Activated CD4-positive, alpha-beta T cell treated with anti-CD3 and anti-CD28 coated beads, Interleukin-2, amount 10 ng/mL, durations not matched to agents 24 days and 14 days (primary cell): ENCODE measurements around the gene CCDC80. TPM values are rescaled to one million over a fixed set of nuclear protein-coding genes. Genes with fewer than 3 reads are reported as not detected.

Experiments
- DNase-seq: peaks from one replicate; pipeline ENCODE4 v3.0.0; 2022
- H3K27ac Mint-ChIP-seq: one replicate; pipeline ENCODE4 v1.8.0; 2022; ENCODE audit warnings: mild to moderate bottlenecking, mixed read lengths
- H3K27me3 Mint-ChIP-seq: one replicate; pipeline ENCODE4 v1.8.0; 2022; ENCODE audit warnings: mixed read lengths
- H3K36me3 Mint-ChIP-seq: one replicate; pipeline ENCODE4 v1.8.0; 2022; ENCODE audit warnings: low read depth, mild to moderate bottlenecking, mixed read lengths
- H3K4me1 Mint-ChIP-seq: one replicate; pipeline ENCODE4 v1.8.0; 2021; ENCODE audit warnings: mixed read lengths
- H3K4me3 Mint-ChIP-seq: one replicate; pipeline ENCODE4 v1.8.0; 2022; ENCODE audit warnings: mild to moderate bottlenecking, moderate library complexity, mixed read lengths
- H3K9me3 Mint-ChIP-seq: one replicate; pipeline ENCODE4 v1.8.0; 2021; ENCODE audit warnings: mixed read lengths
- intact Hi-C: fragments of 100-400 bp; cut with micrococcal nuclease; formaldehyde crosslinking; loops from one replicate; pipeline ENCODE4 v1.15.1; 2023
- total RNA-seq: library from RNA; stranded (reverse); gene quantifications from 2 replicates; pipeline ENCODE4 v1.2.3, GENCODE V29; 2022

The CCDC80 gene
- total RNA-seq, 1 donor from 2014 or later: not detected

- DNase-seq: no peak
- intact Hi-C loops: no loop called here
- no peak overlapping the region for H3K4me3 Mint-ChIP-seq
- H3K4me1 Mint-ChIP-seq: peaks cover 11% of the 10 kb centered on the region
- no peaks in the 10 kb centered on the region for H3K36me3 Mint-ChIP-seq
- no peaks in the 10 kb centered on the region for H3K9me3 Mint-ChIP-seq
- peaks cover 2% of the 10 kb centered on the region for H3K27me3 Mint-ChIP-seq
- H3K27ac Mint-ChIP-seq: no peak overlapping the region
These were observed 6.0 kb downstream of the CCDC80 start for GRCh38 chr3:112634786-112635541.

DNA sequence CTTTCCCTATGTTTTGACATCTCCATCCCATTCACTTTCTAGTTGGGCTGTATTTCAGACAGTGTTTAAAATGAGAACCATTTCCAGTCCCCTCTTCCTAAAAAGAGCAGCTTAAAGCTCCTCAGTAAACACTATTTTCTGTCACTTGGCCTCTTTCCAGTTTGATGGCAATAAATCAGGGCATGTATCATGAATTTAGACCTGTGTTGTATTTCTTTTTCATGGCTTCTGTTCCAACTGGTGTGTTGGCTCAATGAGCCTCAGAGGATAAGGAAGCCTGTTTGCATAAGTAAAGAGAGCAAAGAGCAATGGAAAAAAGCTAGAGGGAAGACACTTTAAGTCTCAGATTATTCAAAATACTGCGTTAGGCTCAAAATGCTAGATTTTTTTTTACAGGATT lies 7.2 kb downstream of the CCDC80 start:
- peaks cover 15% of the 10 kb centered on the region for H3K4me1 Mint-ChIP-seq
- H3K36me3 Mint-ChIP-seq: no peaks in the 10 kb centered on the region
- no peak overlapping the region for H3K4me3 Mint-ChIP-seq
- DNase-seq: no peak
- H3K9me3 Mint-ChIP-seq: no peaks in the 10 kb centered on the region
- intact Hi-C loops: no loop called here
- peaks cover 2% of the 10 kb centered on the region for H3K27me3 Mint-ChIP-seq
- no peak overlapping the region for H3K27ac Mint-ChIP-seq

- H3K27ac Mint-ChIP-seq: no peak overlapping the region
- intact Hi-C loops: no loop called here
- H3K9me3 Mint-ChIP-seq: no peaks in the 10 kb centered on the region
- no peak for DNase-seq
- peaks cover 15% of the 10 kb centered on the region for H3K4me1 Mint-ChIP-seq
- no peaks in the 10 kb centered on the region for H3K36me3 Mint-ChIP-seq
- no peak overlapping the region for H3K4me3 Mint-ChIP-seq
- H3K27me3 Mint-ChIP-seq: peaks cover 2% of the 10 kb centered on the region
These were observed 7.8 kb downstream of the CCDC80 start for GRCh38 chr3:112633191-112633590.

GRCh38 chr3:112632596-112632995 lies 8.3 kb downstream of the CCDC80 start:
- Mint-ChIP-seq H3K27me3 (peaks cover 2% of the 10 kb centered on the region), H3K4me3 (no peak overlapping the region)

DNA sequence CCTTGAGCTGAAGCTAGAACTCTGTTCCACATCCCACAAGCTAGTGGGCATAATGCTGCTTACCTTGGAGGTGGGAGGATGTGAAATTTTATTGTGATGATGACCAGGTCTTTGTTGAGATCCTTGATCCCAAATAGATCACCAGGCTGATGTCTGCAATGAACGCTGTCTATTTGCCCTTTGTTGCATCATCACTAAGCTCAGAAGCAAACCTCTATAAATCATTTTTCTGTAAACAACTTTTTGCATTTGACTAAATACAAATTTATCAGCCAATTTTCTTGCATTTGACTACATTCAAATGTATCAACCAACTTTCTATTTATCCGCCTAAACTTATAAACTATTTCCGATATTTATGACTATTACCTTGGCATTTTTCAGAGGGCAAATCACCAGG lies 9.7 kb downstream of the CCDC80 start:
- peaks cover 15% of the 10 kb centered on the region for H3K4me1 Mint-ChIP-seq
- H3K9me3 Mint-ChIP-seq: no peaks in the 10 kb centered on the region

More at GRCh38 chr3:112632596-112632995, 8.3 kb downstream of the CCDC80 start:
- H3K9me3 Mint-ChIP-seq: no peaks in the 10 kb centered on the region
- H3K27ac Mint-ChIP-seq: no peak overlapping the region
- H3K36me3 Mint-ChIP-seq: no peaks in the 10 kb centered on the region
- DNase-seq: no peak
- intact Hi-C loops: no loop called here
- H3K4me1 Mint-ChIP-seq: peaks cover 15% of the 10 kb centered on the region

DNA sequence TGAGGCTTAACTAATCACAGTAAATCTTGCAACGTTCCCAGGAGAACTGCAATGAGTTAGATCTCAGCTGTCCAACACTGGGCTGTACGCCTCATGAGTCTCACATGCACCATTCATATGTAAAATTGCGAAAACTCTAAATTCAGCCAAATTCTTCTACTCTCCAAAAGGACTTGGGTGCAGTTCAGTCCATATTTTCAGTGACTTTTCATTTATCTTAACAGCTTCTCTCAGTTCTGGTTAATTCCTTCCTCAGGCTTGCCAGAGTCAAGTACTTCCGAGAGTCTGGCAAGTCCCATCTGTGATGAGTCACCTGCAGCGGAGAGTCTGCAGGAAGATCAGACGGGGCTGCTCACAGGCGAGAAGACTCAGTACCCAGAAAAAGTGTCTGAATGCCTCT lies 11.5 kb downstream of the CCDC80 start:
- H3K9me3 Mint-ChIP-seq: no peaks in the 10 kb centered on the region
- DNase-seq: peak; percentile 69
- intact Hi-C loops: no loop called here
- H3K27me3 Mint-ChIP-seq: peaks cover 11% of the 10 kb centered on the region
- H3K27ac Mint-ChIP-seq: no peak overlapping the region
- H3K4me1 Mint-ChIP-seq: peaks cover 3% of the 10 kb centered on the region
- no peak overlapping the region for H3K4me3 Mint-ChIP-seq
- H3K36me3 Mint-ChIP-seq: no peaks in the 10 kb centered on the region

More for the DNA sequence above, 9.7 kb downstream of the CCDC80 start:
- no peak overlapping the region for H3K4me3 Mint-ChIP-seq
- no peak for DNase-seq
- no peaks in the 10 kb centered on the region for H3K36me3 Mint-ChIP-seq
- no peak overlapping the region for H3K27ac Mint-ChIP-seq
- intact Hi-C loops: no loop called here
- peaks cover 5% of the 10 kb centered on the region for H3K27me3 Mint-ChIP-seq

- no peak overlapping the region for H3K27ac Mint-ChIP-seq
- intact Hi-C loops: no loop called here
- no peaks in the 10 kb centered on the region for H3K9me3 Mint-ChIP-seq
- no peak for DNase-seq
- peaks cover 3% of the 10 kb centered on the region for H3K4me1 Mint-ChIP-seq
- H3K36me3 Mint-ChIP-seq: no peaks in the 10 kb centered on the region
- H3K4me3 Mint-ChIP-seq: no peak overlapping the region
- H3K27me3 Mint-ChIP-seq: peaks cover 17% of the 10 kb centered on the region
These were observed 12.9 kb downstream of the CCDC80 start for GRCh38 chr3:112627919-112628466.

DNA sequence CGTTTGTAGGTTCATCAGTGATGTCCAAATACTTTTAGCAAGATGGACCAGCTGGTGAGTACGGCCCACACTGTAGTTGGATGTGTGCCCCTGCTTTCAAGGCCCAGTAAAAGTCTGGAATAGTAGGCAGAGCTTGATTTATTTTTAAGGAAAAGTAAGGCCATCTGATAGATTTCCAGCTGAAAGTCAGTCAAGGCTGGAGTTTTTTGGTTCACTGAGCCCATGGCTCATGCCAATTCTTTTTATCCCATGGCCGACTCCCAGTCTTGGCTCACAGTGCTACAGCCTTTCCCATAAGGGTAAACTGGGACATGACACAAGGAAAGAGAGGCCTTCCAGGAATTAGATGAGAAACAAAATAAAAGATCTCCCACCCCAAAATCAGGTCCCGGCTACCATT lies 13.5 kb downstream of the CCDC80 start:
- H3K4me3 Mint-ChIP-seq: no peak overlapping the region
- H3K9me3 Mint-ChIP-seq: no peaks in the 10 kb centered on the region
- intact Hi-C loops: no loop called here
- no peak for DNase-seq
- peaks cover 17% of the 10 kb centered on the region for H3K27me3 Mint-ChIP-seq
- peaks cover 3% of the 10 kb centered on the region for H3K4me1 Mint-ChIP-seq
- H3K36me3 Mint-ChIP-seq: no peaks in the 10 kb centered on the region
- no peak overlapping the region for H3K27ac Mint-ChIP-seq

DNA sequence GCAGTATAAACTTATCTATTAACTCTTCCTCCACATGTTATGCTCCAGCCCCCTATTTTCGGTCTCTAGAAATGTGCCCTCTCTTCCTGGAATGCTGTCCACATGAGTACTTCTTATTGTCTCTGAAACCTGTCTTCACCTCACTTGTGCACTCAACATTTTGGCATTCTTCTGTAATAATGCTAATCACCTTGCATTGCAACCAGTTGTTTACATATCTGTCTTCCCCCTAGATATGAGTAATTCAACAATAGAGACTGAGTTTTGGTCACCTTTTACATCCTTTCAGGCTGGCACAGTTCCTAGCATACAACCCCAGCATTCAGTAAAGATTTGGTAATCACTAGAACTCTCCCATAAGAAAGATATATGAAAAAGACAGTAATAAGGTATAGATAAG lies 17.2 kb downstream of the CCDC80 start:
- Mint-ChIP-seq H3K4me1 (no peaks in the 10 kb centered on the region), H3K4me3 (no peak overlapping the region), H3K27me3 (peaks cover 16% of the 10 kb centered on the region), H3K27ac (no peak overlapping the region), H3K9me3 (no peaks in the 10 kb centered on the region), H3K36me3 (no peaks in the 10 kb centered on the region)
- intact Hi-C loops: no loop called here
- no peak for DNase-seq

DNA sequence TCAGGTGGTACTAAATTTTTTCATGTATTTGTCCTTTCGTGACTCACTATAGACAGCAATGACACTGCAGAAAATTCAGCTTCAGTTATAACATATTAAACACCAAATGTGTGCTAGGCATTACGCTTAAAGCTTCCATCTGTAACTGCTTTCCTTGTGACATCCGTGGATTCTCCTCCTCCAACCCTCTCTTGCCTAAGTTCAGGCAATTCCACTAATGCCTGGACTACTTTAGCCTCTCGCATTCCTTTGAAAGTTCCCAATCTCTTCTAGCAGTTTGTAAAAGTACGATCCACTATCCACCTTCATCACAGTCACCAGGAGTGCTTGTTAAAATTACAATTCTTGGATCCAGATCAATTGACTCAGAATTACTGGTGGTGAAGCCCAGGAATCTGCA lies 17.7 kb downstream of the CCDC80 start:
- no peak for DNase-seq
- Mint-ChIP-seq H3K27ac (no peak overlapping the region), H3K36me3 (no peaks in the 10 kb centered on the region), H3K4me3 (no peak overlapping the region), H3K27me3 (peaks cover 16% of the 10 kb centered on the region), H3K9me3 (no peaks in the 10 kb centered on the region), H3K4me1 (no peaks in the 10 kb centered on the region)
- intact Hi-C loops: no loop called here

- no peak for DNase-seq
- no peak overlapping the region for H3K27ac Mint-ChIP-seq
- peaks cover 7% of the 10 kb centered on the region for H3K27me3 Mint-ChIP-seq
- no peak overlapping the region for H3K4me3 Mint-ChIP-seq
- H3K36me3 Mint-ChIP-seq: no peaks in the 10 kb centered on the region
- intact Hi-C loops: no loop called here
- H3K9me3 Mint-ChIP-seq: no peaks in the 10 kb centered on the region
- no peaks in the 10 kb centered on the region for H3K4me1 Mint-ChIP-seq
These were observed 21.6 kb downstream of the CCDC80 start for GRCh38 chr3:112619295-112619694.

DNA sequence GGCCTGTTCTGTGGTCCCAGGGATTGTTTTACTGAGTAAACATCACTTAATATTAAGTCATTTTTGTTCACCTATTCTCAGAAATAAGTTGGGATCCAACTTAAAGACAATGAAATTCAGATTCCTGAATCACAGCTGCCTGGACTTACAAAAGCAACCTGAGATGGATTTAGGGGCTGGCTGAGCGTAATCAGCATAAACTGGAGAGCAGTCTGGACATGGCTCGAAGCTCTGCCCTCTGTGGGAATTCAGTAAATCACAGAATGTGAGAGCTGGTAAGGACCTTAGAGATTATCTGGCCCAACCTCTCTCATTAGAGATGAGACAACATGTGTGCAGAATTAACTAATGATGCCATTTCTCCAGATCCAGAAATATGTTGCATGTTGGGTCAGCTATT lies 23.7 kb downstream of the CCDC80 start:
- H3K27ac Mint-ChIP-seq: no peak overlapping the region
- H3K36me3 Mint-ChIP-seq: no peaks in the 10 kb centered on the region
- H3K9me3 Mint-ChIP-seq: no peaks in the 10 kb centered on the region

GRCh38 chr3:112615989-112616731 lies 24.8 kb downstream of the CCDC80 start:
- Mint-ChIP-seq H3K27me3 (peaks cover 6% of the 10 kb centered on the region), H3K9me3 (no peaks in the 10 kb centered on the region), H3K4me1 (no peaks in the 10 kb centered on the region), H3K27ac (no peak overlapping the region), H3K36me3 (no peaks in the 10 kb centered on the region), H3K4me3 (no peak overlapping the region)
- intact Hi-C loops: no loop called here
- peak; percentile 23 for DNase-seq

More for the DNA sequence above, 23.7 kb downstream of the CCDC80 start:
- intact Hi-C loops: no loop called here
- Mint-ChIP-seq H3K4me3 (no peak overlapping the region), H3K27me3 (peaks cover 4% of the 10 kb centered on the region), H3K4me1 (no peaks in the 10 kb centered on the region)
- DNase-seq: peak; percentile 49

DNA sequence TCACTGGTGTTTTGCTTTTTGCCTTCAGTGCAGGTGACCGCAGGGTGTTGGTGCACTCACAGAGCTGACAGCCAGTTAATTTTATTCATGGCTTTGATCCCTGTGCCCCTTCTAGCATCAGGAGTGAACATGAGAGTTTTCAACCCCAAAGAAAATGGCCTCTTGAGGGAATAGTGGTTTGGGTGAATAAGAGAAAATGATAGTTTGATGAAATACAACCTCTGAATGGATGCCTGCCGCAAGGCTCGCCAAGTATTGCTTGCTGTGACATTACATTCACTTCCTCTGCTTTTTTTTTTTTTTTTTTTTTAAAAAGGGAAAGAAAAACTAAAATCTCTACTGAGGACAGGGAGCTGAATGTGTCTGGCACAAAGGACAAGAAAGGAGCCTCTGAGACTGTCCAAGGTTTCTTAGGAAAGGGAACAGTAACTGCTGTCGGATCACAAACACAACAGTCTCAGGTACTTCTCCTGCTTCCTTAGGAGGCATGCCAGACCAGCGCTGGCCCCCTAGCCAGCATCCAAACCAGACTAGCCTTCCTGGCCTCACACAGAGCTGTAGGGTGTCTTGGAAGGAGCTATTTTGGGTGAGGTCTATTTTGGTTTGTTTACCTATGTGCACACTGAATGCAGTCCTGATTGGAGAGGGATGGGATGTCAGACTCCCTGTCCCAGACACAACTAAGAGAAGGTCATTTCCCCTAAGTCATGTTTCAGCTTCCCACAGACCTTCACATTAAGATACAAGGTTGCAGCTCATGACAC lies 29.0 kb downstream of the CCDC80 start:
- no peaks in the 10 kb centered on the region for H3K4me1 Mint-ChIP-seq
- peaks cover 20% of the 10 kb centered on the region for H3K27me3 Mint-ChIP-seq
- H3K4me3 Mint-ChIP-seq: no peak overlapping the region
- DNase-seq: peak; percentile 52
- H3K27ac Mint-ChIP-seq: no peak overlapping the region
- intact Hi-C loops: no loop called here
- H3K9me3 Mint-ChIP-seq: no peaks in the 10 kb centered on the region
- H3K36me3 Mint-ChIP-seq: no peaks in the 10 kb centered on the region
